SKM-1 treated with dmso at 0.1 percent for 144 hours (cell line): Measurements from ENCODE around the gene CFAP45.

Experiments used
- DNase-seq: peaks from one replicate; lab custom pipeline; 2025; ENCODE audit not compliant: unreplicated experiment; lab: John Stamatoyannopoulos, UW

CFAP45 gene

GRCh38 chr1:159937054-159937750 lies 37.2 kb upstream of the CFAP45 start:
- peak; percentile 91 for DNase-seq

DNA sequence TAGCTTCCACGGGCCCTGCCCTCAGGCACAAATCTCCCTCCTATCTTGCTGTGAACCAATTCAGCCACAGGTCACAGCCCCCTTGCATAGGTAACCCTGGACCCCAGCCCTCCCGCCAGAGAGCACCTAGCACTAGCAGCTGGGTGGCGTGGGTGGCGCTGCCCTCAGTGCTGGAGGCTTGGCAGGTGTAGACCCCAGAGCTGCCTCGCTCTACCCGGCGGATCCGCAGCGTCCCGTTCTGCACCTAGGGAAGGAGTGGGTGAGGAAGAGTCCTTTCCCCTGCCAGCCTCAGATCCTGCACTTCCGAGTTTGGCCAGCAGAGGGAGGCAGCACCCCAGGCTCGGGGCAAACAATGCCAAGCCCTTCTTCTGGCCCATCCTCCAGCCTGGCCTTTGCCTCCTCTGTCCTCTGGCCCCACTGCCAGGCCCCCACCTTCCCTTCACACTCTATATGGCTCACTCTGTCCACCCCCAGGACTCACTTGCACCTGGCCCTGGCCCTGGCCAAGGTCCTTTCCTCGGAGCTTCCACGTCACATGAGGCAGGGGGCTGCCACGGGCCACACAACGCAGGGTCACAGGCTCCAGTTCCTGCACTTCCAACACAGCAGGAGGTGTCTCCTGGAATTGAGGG lies 36.4 kb upstream of the CFAP45 start:
- DNase-seq: peak; percentile 74

GRCh38 chr1:159935719-159936272 lies 35.8 kb upstream of the CFAP45 start:
- DNase-seq: peak; percentile 80

DNA sequence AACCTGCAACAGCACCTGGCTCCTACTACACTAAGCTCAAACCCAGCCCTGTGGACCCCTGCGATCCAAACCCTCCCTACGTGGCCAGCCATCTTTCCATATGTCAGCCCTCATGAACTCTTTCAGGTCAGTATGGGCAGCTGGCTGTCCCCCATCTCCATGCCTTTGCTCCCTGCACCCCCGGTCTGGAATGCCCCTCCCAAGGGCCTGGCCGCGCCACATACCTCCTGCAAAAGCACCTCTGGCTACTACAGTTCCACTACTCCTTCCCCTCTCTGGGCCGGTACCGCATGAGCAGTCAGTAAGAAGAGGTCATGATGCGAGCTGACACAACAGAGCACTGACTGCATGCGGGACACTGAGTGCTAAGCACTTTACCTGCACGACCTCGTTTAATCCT lies 35.3 kb upstream of the CFAP45 start:
- no peak for DNase-seq

GRCh38 chr1:159934136-159935039 lies 34.4 kb upstream of the CFAP45 start:
- no peak for DNase-seq

DNA sequence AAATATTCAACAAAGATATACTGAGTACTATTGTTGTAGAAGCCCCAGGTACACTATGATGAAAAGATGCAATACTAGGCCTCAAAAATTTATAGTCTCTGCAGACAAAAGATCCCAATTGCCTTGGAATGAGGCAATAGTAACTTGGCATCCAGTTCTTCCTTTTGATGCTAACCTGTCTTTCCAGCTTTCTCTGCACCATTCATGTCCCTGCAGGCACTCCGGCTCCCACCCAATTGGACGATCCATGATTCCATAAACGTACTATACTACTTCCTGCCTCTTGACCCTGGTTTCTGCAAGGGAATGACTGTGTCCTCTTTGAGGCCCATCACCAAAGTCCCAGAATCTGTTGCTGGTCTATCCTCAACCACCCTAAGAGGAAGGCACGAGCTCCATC lies 33.4 kb upstream of the CFAP45 start:
- DNase-seq: no peak

GRCh38 chr1:159932296-159933285 lies 32.6 kb upstream of the CFAP45 start:
- DNase-seq: no peak

DNA sequence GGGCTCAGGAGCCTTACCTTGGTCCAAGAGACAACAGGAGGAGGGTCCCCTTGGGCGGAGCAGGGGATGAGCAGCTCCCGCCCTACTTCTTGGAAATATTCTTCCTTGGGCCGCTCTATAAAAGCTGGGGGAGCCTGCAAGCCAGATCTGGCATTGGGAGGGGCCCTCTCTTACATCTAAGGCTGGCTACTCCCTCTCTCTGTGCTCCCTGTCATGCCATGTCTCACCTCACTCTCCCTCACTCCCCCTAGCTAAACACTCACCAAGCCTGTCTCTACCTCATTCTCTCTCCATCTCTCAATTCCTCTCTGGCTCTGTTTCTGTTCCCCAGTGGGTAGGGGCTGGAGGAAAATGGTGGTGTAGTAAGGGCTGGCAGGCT lies 31.8 kb upstream of the CFAP45 start:
- DNase-seq: no peak

- DNase-seq: no peak
These were observed 31.3 kb upstream of the CFAP45 start for GRCh38 chr1:159931101-159931794.

- no peak for DNase-seq
These were observed 30.7 kb upstream of the CFAP45 start for GRCh38 chr1:159930634-159931033.

GRCh38 chr1:159930216-159930615 lies 30.3 kb upstream of the CFAP45 start:
- no peak for DNase-seq

- no peak for DNase-seq
These were observed 29.4 kb upstream of the CFAP45 start for GRCh38 chr1:159929155-159930051.

DNA sequence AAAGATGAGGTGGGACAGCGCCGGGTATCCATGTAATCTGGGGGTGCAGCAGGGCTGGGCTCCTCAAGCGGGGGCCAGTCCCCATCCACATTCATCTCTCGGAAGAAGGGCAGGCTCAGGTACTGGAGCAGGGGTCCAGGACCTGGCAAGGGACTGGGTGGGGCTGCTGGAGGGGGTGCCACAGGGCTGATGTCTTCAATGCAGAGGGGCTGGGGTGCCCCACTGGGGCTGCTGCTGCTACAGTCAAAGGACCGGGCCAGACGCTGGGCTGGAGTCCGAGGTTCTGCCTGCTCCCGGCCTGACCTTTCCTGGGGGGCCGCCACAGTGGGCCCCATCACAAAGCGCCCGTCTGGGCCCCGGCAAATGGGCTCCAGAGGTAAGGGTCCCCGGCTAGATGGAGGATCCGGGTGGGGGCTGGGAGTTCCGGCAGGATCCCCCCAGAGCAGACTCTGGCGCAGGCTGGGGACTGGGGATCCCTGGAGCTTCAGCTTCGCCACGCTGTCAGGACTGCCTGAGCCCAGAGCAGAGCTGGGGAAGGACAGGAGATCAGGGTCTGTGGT lies 28.6 kb upstream of the CFAP45 start:
- no peak for DNase-seq

GRCh38 chr1:159927849-159928431 lies 28.0 kb upstream of the CFAP45 start:
- DNase-seq: no peak

- DNase-seq: no peak
These were observed 27.4 kb upstream of the CFAP45 start for GRCh38 chr1:159927211-159927848.

DNA sequence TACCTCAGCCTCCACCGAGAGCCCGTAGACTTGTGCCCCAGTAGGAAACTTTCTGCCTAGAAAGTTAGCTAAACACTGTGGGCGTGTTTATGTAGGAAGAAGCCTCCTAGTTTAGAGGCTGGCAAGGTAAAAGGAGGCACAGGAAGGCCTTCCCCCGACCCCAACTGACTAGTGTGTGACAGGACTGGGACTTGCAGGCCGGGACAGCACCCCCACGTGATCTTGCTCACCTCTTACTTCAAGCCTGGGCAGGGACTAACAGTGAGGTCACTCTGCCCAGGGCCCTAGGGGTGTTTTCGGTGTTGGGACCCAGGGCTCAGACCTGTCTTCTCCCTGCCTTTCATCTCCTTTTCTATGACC lies 25.7 kb upstream of the CFAP45 start:
- peak; percentile 81 for DNase-seq

DNA sequence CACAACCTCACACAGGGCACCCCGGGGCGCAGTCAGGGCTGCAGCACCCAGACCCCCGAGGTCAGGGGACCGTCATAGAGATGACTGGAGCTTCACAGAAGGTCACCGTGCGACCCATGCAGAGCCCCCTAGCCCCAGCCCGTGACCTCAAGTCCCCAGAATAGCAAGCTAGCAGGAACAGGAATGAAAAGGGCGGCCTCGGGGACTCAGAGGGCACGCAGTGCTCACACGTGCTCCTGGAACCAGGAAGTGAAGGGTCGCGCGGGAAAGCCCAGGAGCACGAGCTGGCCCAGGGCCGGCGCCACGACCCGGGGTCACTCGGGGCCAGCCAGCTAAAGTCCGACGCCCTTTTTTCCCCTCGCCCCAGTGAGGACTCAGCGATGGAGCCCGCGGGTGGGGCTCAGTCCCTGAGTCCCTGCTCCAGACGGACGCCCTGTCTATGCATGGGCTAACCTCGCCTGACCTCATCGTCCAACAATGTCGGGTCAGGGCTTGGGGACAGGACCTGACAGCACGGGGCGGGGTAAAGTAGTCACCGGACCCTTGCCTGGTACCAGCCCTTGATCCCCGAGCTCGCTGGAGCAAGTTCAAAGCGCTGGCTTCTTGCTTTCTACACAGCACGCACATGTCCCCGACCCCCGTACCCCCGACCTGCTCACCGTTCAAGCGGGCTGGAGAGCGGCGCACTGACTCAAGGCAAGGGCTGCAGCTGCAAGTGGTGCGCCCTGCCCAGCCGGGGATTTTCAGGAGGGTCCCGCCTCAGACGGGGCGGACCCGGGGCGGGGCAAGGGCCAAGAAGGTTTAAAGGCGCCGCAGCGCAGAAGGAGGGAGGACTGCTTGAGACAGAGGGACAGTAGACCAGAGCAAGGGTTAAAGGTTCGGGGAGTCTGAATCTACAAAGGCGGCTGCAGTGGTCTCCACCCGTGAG lies 25.1 kb upstream of the CFAP45 start, which contains the start of gene TAGLN2:
Gene TAGLN2 (minus strand): TSS at position 717 of the 928 bp plus-strand sequence. CDS start 4,998 bp downstream, outside the sequence.
- DNase-seq: peak; percentile 98
